Measurements from ENCODE around the gene SLC34A1. TPM values are rescaled to one million over a fixed set of nuclear protein-coding genes. Genes with fewer than 3 reads are reported as not detected.
A peak's percentile ranks its signal among the peaks of the same experiment; 100 is the strongest.

SLC34A1 gene
- total RNA-seq, 3 donors from 2014 or later (not counting 1 experiment from before 2014, with no cell fraction given), result 0.50 to 0.66 (median 0.63) TPM

GRCh38 chr5:177366528-177367322, 17.5 kb upstream of the SLC34A1 start:
- no peaks in the 10 kb centered on the region for H3K27me3 ChIP-seq (ENCODE audit: control insufficient read depth, insufficient read depth, low read length)
- 94% methylated on average over 34 of the region's 36 CpGs for WGBS (ENCODE audit: insufficient coverage)
- Mint-ChIP-seq H3K4me3 (no peak overlapping the region), H3K4me1 (peaks cover 25 to 51% of the 10 kb centered on the region in 2 donors), H3K9me3 (no peaks in the 10 kb centered on the region), H3K36me3 (no peaks in the 10 kb centered on the region), H3K27me3 (ENCODE audit: low read depth in 2 of 2) (no peaks in the 10 kb centered on the region), H3K27ac (peak overlapping the region in 1 of 2 donors; percentile 37)
- H3K4me1 ChIP-seq (ENCODE audit: control insufficient read depth, insufficient read depth, low read length), result peaks cover 50% of the 10 kb centered on the region
- H3K4me3 ChIP-seq (ENCODE audit: low read length), result no peak overlapping the region
- no peaks in the 10 kb centered on the region for H3K9me3 ChIP-seq (ENCODE audit: control insufficient read depth, insufficient read depth, low read length)
- no peak for TF ChIP-seq CTCF (IDR thresholded peaks at IDR 0.05)
- no peak for DNase-seq
- H3K27ac ChIP-seq (ENCODE audit: low read length), result no peak overlapping the region
- intact Hi-C loops (cut with micrococcal nuclease), result no loop called here
- H3K36me3 ChIP-seq (ENCODE audit: control insufficient read depth, insufficient read depth, low read length), result peaks cover 62% of the 10 kb centered on the region
- ATAC-seq, result no peak

DNA sequence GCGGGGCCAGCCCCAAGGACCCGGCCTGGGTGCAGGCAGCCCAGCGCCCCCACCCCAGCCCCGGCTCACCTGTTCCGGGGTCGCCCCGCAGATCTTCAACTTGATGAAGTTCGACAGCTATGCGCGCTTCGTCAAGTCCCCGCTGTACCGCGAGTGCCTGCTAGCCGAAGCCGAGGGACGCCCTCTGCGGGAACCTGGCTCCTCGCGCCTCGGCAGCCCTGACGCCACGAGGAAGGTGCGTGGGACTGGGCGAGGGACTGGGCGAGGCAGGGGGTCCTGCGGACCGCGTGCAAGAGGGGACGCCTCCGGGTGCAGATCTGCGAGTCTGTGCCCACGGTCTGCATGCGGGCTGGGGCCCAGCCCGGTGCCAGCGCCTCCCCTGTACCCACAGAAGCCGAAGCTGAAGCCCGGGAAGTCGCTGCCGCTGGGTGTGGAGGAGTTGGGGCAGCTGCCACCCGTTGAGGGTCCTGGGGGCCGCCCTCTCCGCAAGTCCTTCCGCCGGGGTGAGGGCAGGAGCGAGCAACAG, 16.8 kb upstream of the SLC34A1 start:
- H3K4me1 Mint-ChIP-seq, result peaks cover 24 to 51% of the 10 kb centered on the region in 2 donors
- no peak for DNase-seq
- no peak overlapping the region for H3K4me3 ChIP-seq (ENCODE audit: low read length)
- no peak for TF ChIP-seq CTCF (IDR thresholded peaks at IDR 0.05)
- no peak for ATAC-seq
- H3K9me3 ChIP-seq (ENCODE audit: control insufficient read depth, insufficient read depth, low read length), result no peaks in the 10 kb centered on the region
- H3K27me3 Mint-ChIP-seq (ENCODE audit: low read depth in 2 of 2), result no peaks in the 10 kb centered on the region
- no peaks in the 10 kb centered on the region for H3K9me3 Mint-ChIP-seq
- no peak overlapping the region for H3K27ac ChIP-seq (ENCODE audit: low read length)
- H3K36me3 ChIP-seq (ENCODE audit: control insufficient read depth, insufficient read depth, low read length), result peaks cover 65% of the 10 kb centered on the region
- 96% methylated on average over 46 of the region's 46 CpGs for WGBS (ENCODE audit: insufficient coverage)
- intact Hi-C loops (cut with micrococcal nuclease), result no loop called here
- no peak overlapping the region for H3K4me3 Mint-ChIP-seq
- H3K27ac Mint-ChIP-seq, result no peak overlapping the region
- H3K4me1 ChIP-seq (ENCODE audit: control insufficient read depth, insufficient read depth, low read length), result peaks cover 50% of the 10 kb centered on the region
- no peaks in the 10 kb centered on the region for H3K36me3 Mint-ChIP-seq
- H3K27me3 ChIP-seq (ENCODE audit: control insufficient read depth, insufficient read depth, low read length), result no peaks in the 10 kb centered on the region

- Mint-ChIP-seq H3K4me1 (peaks cover 22 to 50% of the 10 kb centered on the region in 2 donors), H3K27me3 (ENCODE audit: low read depth in 2 of 2) (no peaks in the 10 kb centered on the region), H3K9me3 (no peaks in the 10 kb centered on the region), H3K4me3 (no peak overlapping the region), H3K27ac (peak overlapping the region; percentile 70 to 79), H3K36me3 (no peaks in the 10 kb centered on the region)
- 96% methylated on average over 29 of the region's 29 CpGs for WGBS (ENCODE audit: insufficient coverage)
- DNase-seq, result no peak
- Histone ChIP-seq H3K27me3 (ENCODE audit: control insufficient read depth, insufficient read depth, low read length) (no peaks in the 10 kb centered on the region), H3K36me3 (ENCODE audit: control insufficient read depth, insufficient read depth, low read length) (peaks cover 67% of the 10 kb centered on the region), H3K9me3 (ENCODE audit: control insufficient read depth, insufficient read depth, low read length) (no peaks in the 10 kb centered on the region), H3K4me1 (ENCODE audit: control insufficient read depth, insufficient read depth, low read length) (peaks cover 51% of the 10 kb centered on the region), H3K27ac (ENCODE audit: low read length) (no peak overlapping the region), H3K4me3 (ENCODE audit: low read length) (no peak overlapping the region)
- ATAC-seq, result no peak
- intact Hi-C loops (cut with micrococcal nuclease), result no loop called here
- no peak for TF ChIP-seq CTCF (IDR thresholded peaks at IDR 0.05)
Observed at GRCh38 chr5:177367981-177368868, 16.0 kb upstream of the SLC34A1 start.
